ENCODE results near the gene RDX. TPM values are rescaled to one million over a fixed set of nuclear protein-coding genes. Genes with fewer than 3 reads are reported as not detected.

RDX gene
- total RNA-seq, 1 donor from 2014 or later = 149 TPM

DNA sequence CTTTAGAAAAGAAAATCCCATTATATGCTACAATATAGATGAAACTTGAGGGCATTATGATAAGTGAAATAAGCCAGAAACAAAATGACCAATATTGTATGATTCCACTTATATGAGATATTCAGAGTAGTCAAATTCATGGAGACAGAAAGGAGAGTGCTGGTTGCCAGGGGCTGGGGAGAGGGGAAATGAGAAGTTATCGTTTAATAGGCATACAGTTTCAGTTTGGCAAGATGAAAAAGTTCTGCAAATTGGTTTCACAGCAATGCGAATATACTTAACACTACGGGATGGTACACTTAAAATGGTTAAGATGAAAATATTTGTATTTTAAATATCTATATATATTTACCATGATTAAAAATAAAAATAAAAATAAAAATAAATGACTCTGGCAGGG is 31.1 kb upstream of the RDX start:
- DNase-seq (ENCODE audit: low spot score) = no peak
- no peaks in the 10 kb centered on the region for H3K36me3 Mint-ChIP-seq (ENCODE audit: low read depth)
- H3K27ac Mint-ChIP-seq (ENCODE audit: unreplicated experiment) = no peak overlapping the region
- peaks cover 13% of the 10 kb centered on the region for H3K4me1 Mint-ChIP-seq (ENCODE audit: low read depth)
- H3K9me3 Mint-ChIP-seq (ENCODE audit: low read depth) = peaks cover 12% of the 10 kb centered on the region
- H3K4me3 Mint-ChIP-seq (ENCODE audit: unreplicated experiment) = no peak overlapping the region
- H3K27me3 Mint-ChIP-seq (ENCODE audit: low read depth) = no peaks in the 10 kb centered on the region
- TF ChIP-seq CTCF (IDR thresholded peaks at IDR 0.05) = no peak

DNA sequence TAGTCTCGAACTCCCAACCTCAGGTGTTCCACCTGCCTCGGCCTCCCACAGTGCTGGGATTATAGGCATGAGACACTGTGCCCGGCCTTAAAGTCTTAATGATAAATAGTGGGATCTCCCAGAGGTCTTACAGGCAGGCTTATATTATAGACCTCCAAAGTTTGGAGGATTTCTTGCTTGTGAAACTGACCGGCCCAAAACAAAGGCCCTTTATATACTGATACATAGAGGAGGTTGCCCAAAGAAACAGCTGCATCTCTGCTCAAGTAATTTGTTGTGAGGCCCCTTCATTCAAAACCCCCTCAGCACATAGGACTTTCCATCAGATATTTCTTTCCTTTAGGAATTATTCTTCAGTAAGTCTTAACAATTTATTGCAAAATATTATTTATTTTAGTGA is 27.4 kb upstream of the RDX start:
- H3K4me1 Mint-ChIP-seq (ENCODE audit: low read depth) = peaks cover 6% of the 10 kb centered on the region

DNA sequence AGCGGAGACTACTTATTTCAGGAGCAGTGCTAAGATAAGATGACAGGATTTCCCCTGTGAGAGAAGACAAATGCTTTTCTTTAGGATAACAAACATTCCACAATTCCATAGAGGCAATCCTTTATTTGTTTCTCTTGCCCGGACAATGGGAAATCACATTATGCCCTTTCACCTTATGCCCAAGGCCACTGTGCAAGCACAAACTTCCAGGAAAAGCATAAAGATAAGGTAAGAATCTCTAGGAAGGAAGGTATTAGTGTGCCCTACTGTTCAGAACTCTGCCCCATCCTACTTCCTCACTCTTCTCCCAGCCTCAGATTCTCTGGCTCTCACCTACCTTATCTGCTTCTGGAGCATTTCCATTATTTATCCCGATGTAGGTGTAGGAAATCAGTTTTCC is 23.1 kb upstream of the RDX start:
- DNase-seq (ENCODE audit: low spot score) = no peak
- Mint-ChIP-seq H3K4me1 (ENCODE audit: low read depth) (no peaks in the 10 kb centered on the region), H3K27ac (ENCODE audit: unreplicated experiment) (no peak overlapping the region), H3K36me3 (ENCODE audit: low read depth) (no peaks in the 10 kb centered on the region), H3K9me3 (ENCODE audit: low read depth) (no peaks in the 10 kb centered on the region), H3K27me3 (ENCODE audit: low read depth) (no peaks in the 10 kb centered on the region), H3K4me3 (ENCODE audit: unreplicated experiment) (no peak overlapping the region)
- no peak for TF ChIP-seq CTCF (IDR thresholded peaks at IDR 0.05)

More for the DNA sequence above, 27.4 kb upstream of the RDX start:
- TF ChIP-seq CTCF (IDR thresholded peaks at IDR 0.05) = no peak
- no peaks in the 10 kb centered on the region for H3K36me3 Mint-ChIP-seq (ENCODE audit: low read depth)
- no peaks in the 10 kb centered on the region for H3K27me3 Mint-ChIP-seq (ENCODE audit: low read depth)
- no peak for DNase-seq (ENCODE audit: low spot score)
- peaks cover 4% of the 10 kb centered on the region for H3K9me3 Mint-ChIP-seq (ENCODE audit: low read depth)
- H3K4me3 Mint-ChIP-seq (ENCODE audit: unreplicated experiment) = no peak overlapping the region
- no peak overlapping the region for H3K27ac Mint-ChIP-seq (ENCODE audit: unreplicated experiment)

DNA sequence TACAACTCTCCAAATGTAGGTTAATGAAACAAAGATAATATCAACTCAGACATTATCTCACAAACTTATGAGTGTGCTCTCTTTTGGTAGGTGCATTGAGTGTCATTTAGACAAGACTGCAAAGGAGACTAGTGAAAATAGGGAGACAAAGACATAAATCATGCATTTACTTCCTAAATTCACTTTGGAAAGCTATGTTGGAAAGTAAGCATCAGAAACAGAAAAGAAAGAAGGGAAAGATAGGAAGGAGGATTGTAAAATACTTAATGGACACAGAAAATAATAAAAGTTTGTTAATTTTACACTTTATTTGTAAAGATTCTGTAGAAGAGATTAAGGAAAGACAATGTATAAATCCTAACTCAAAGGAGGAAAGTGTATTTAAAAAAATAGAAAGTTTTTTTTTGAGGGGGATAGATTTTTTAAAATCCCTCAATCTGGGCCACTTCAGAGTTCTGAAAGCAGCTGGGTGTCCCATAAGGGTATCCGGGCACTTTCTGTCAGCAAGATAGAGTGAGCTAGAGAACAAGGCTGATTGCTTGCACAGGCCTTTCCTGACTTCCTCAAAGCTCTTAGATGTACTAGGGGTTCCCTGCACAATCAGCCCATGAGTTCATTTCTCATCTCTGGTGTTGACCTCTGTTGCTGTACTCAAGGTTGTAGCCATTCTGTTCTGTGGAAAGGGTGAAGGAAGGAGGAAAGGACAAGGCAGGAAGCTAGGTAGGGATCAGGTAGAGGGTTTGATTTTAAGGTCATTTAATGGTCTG is 22.4 kb upstream of the RDX start:
- Mint-ChIP-seq H3K27me3 (ENCODE audit: low read depth) (no peaks in the 10 kb centered on the region), H3K4me3 (ENCODE audit: unreplicated experiment) (no peak overlapping the region), H3K9me3 (ENCODE audit: low read depth) (no peaks in the 10 kb centered on the region), H3K4me1 (ENCODE audit: low read depth) (no peaks in the 10 kb centered on the region), H3K27ac (ENCODE audit: unreplicated experiment) (no peak overlapping the region), H3K36me3 (ENCODE audit: low read depth) (no peaks in the 10 kb centered on the region)
- DNase-seq (ENCODE audit: low spot score) = no peak
- no peak for TF ChIP-seq CTCF (IDR thresholded peaks at IDR 0.05)

GRCh38 chr11:110317516-110317932 is 21.1 kb upstream of the RDX start:
- Mint-ChIP-seq H3K27ac (ENCODE audit: unreplicated experiment) (no peak overlapping the region), H3K36me3 (ENCODE audit: low read depth) (no peaks in the 10 kb centered on the region), H3K4me1 (ENCODE audit: low read depth) (peaks cover 3% of the 10 kb centered on the region), H3K4me3 (ENCODE audit: unreplicated experiment) (no peak overlapping the region), H3K9me3 (ENCODE audit: low read depth) (no peaks in the 10 kb centered on the region), H3K27me3 (ENCODE audit: low read depth) (no peaks in the 10 kb centered on the region)
- no peak for DNase-seq (ENCODE audit: low spot score)
- no peak for TF ChIP-seq CTCF (IDR thresholded peaks at IDR 0.05)
